Coronary artery (tissue), 2 donors: ENCODE results near the gene CLASRP.

Experiments used
- DNase-seq: peaks from one replicate; pipeline ENCODE4 v3.0.0-alpha.2; 2017; ENCODE audit warnings: low spot score
- H3K27ac ChIP-seq, 2 donors: fragments of 200-600 bp; sonication (generic); one replicate each; pipeline ENCODE4 v1.5.1; 2016 to 2019
- H3K4me3 ChIP-seq: fragments of 200-600 bp; sonication (generic); 2 replicates; pipeline ENCODE4 v1.5.1; 2016; ENCODE audit warnings: mild to moderate bottlenecking, moderate library complexity
- CTCF ChIP-seq: fragments of 200-600 bp; sonication (generic); IDR thresholded peaks from one replicate; pipeline ENCODE4 v1.5.1; 2019; ENCODE audit warnings: antibody characterized with exemption

Gene CLASRP

GRCh38 chr19:45063851-45064801, 25.3 kb downstream of the CLASRP start:
- TF ChIP-seq CTCF: no peak
- Histone ChIP-seq H3K27ac (no peak overlapping the region), H3K4me3 (no peak overlapping the region)
- no peak for DNase-seq

- DNase-seq: no peak
- no peak for TF ChIP-seq CTCF
- no peak overlapping the region for H3K4me3 ChIP-seq
- no peak overlapping the region for H3K27ac ChIP-seq
Measured at GRCh38 chr19:45066921-45067661, 28.2 kb downstream of the CLASRP start.

- Histone ChIP-seq H3K27ac (no peak overlapping the region), H3K4me3 (no peak overlapping the region)
- DNase-seq: no peak
- TF ChIP-seq CTCF: no peak
Measured at GRCh38 chr19:45068041-45068440, 29.2 kb downstream of the CLASRP start.

GRCh38 chr19:45069056-45069455, 30.2 kb downstream of the CLASRP start:
- TF ChIP-seq CTCF: no peak
- H3K4me3 ChIP-seq: no peak overlapping the region
- no peak for DNase-seq
- no peak overlapping the region for H3K27ac ChIP-seq

- H3K27ac ChIP-seq: no peak overlapping the region
- H3K4me3 ChIP-seq: no peak overlapping the region
- TF ChIP-seq CTCF: no peak
- DNase-seq: no peak
Measured at GRCh38 chr19:45070214-45070613, 31.4 kb downstream of the CLASRP start.

GRCh38 chr19:45070861-45071544, 32.2 kb downstream of the CLASRP start:
- DNase-seq: no peak
- no peak for TF ChIP-seq CTCF
- Histone ChIP-seq H3K27ac (no peak overlapping the region), H3K4me3 (no peak overlapping the region)
